Endothelial cell of umbilical vein (primary cell): ENCODE measurements around the gene TRPM8.

Experiments
- CTCF ChIP-seq, 2 donors: IDR thresholded peaks; 1 replicate in 1 of 2; 2 replicates in 1 of 2; pipeline ENCODE4 v1.5.1; 2011; ENCODE audit warnings: low read length in 2 of 2, mild to moderate bottlenecking in 2 of 2, moderate library complexity in 2 of 2, control low read depth in 1 of 2, inconsistent platforms in 1 of 2, low read depth in 1 of 2; ENCODE audit not compliant: insufficient read depth in 1 of 2; ENCODE audit errors: extremely low read depth in 1 of 2
- GATA2 ChIP-seq: IDR thresholded peaks from 2 replicates; pipeline ENCODE4 v1.7.0; 2011; ENCODE audit warnings: low read depth, mild to moderate bottlenecking, moderate library complexity, mixed read lengths, low read length; ENCODE audit not compliant: insufficient read length, insufficient read depth
- TF ChIP-seq, protein P1 (sequence below): IDR thresholded peaks from 2 replicates; pipeline ENCODE4 v1.6.1; 2011; ENCODE audit not compliant: insufficient read depth, insufficient read length

- TF ChIP-seq CTCF (IDR thresholded peaks at IDR 0.05; ENCODE audit: extremely low read depth in 1 of 2, insufficient read depth in 1 of 2, low read depth in 1 of 2, low read length in 2 of 2) = no peak
- TF ChIP-seq, protein P1, sequence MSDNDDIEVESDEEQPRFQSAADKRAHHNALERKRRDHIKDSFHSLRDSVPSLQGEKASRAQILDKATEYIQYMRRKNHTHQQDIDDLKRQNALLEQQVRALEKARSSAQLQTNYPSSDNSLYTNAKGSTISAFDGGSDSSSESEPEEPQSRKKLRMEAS = no peak
- no peak for TF ChIP-seq GATA2
These were observed 130.9 kb downstream of the TRPM8 start for GRCh38 chr2:234048049-234048448.
